MM.1S (cell line): ENCODE measurements around the gene HPCAL1.

Experiments
- DNase-seq: peaks from one replicate; pipeline ENCODE4 v3.0.0-alpha.2; 2015
- H2AFZ ChIP-seq: fragments of 300-600 bp; sonication (generic); 2 replicates; pipeline ENCODE4 v1.6.0; 2016; ENCODE audit warnings: antibody characterized with exemption, low read length
- H3F3A ChIP-seq: fragments of 300-600 bp; sonication (generic); 2 replicates; pipeline ENCODE4 v1.6.1; 2016; ENCODE audit warnings: mild to moderate bottlenecking, antibody characterized with exemption, low read length, moderate library complexity, mixed read lengths; ENCODE audit not compliant: insufficient read depth
- H3K27ac ChIP-seq: fragments of 300-600 bp; sonication (generic); 2 replicates; pipeline ENCODE4 v1.5.1; 2016; ENCODE audit warnings: mild to moderate bottlenecking, low read length
- H3K27me3 ChIP-seq: fragments of 300-600 bp; sonication (generic); replicated peaks from 2 replicates; pipeline ENCODE4 v1.6.0; 2016; ENCODE audit warnings: low read length; ENCODE audit not compliant: insufficient read depth
- H3K36me3 ChIP-seq: fragments of 300-600 bp; sonication (generic); replicated peaks from 2 replicates; pipeline ENCODE4 v1.6.1; 2016; ENCODE audit warnings: mild to moderate bottlenecking, low read length, mixed read lengths; ENCODE audit not compliant: insufficient read depth
- H3K4me1 ChIP-seq: fragments of 300-600 bp; sonication (generic); 2 replicates; pipeline ENCODE4 v1.6.1; 2016; ENCODE audit warnings: low read length, mixed read lengths
- H3K4me2 ChIP-seq: fragments of 300-600 bp; sonication (generic); 2 replicates; pipeline ENCODE4 v1.6.0; 2016; ENCODE audit warnings: low read depth, low read length
- H3K4me3 ChIP-seq: fragments of 300-600 bp; sonication (generic); 2 replicates; pipeline ENCODE4 v1.5.1; 2016; ENCODE audit warnings: low read length, mixed read lengths
- H3K79me2 ChIP-seq: fragments of 300-600 bp; sonication (generic); 2 replicates; pipeline ENCODE4 v1.6.1; 2016; ENCODE audit warnings: mixed run types, low read length, mixed read lengths
- H3K9ac ChIP-seq: fragments of 300-600 bp; sonication (generic); 2 replicates; pipeline ENCODE4 v1.6.1; 2016; ENCODE audit warnings: low read length, mixed read lengths
- H3K9me2 ChIP-seq: fragments of 300-600 bp; sonication (generic); replicated peaks from 2 replicates; pipeline ENCODE4 v1.6.1; 2016; ENCODE audit warnings: mild to moderate bottlenecking, low read length, mixed read lengths; ENCODE audit not compliant: insufficient read depth
- H3K9me3 ChIP-seq: fragments of 300-600 bp; sonication (generic); replicated peaks from 2 replicates; pipeline ENCODE4 v1.6.1; 2016; ENCODE audit warnings: mild to moderate bottlenecking, low read length, mixed read lengths; ENCODE audit not compliant: insufficient read depth
- H4K20me1 ChIP-seq: fragments of 300-600 bp; sonication (generic); 2 replicates; pipeline ENCODE4 v1.6.1; 2016; ENCODE audit warnings: mild to moderate bottlenecking, low read length, moderate library complexity, mixed read lengths; ENCODE audit not compliant: insufficient read depth
- CTCF ChIP-seq: fragments of 300-600 bp; sonication (generic); IDR thresholded peaks from 2 replicates; pipeline ENCODE4 v1.5.1; 2016; ENCODE audit warnings: antibody characterized with exemption, low read length, mixed read lengths
- EZH2 ChIP-seq: fragments of 300-600 bp; sonication (generic); optimal IDR thresholded peaks from 2 replicates; pipeline ENCODE3; 2017; ENCODE audit warnings: low read depth, mild to moderate bottlenecking, antibody characterized with exemption, low read length, mixed read lengths
- EZH2phosphoT487 ChIP-seq: fragments of 300-600 bp; sonication (generic); IDR thresholded peaks from 2 replicates; pipeline ENCODE4 v1.6.1; 2018; ENCODE audit warnings: antibody characterized with exemption, low read length

The HPCAL1 gene

DNA sequence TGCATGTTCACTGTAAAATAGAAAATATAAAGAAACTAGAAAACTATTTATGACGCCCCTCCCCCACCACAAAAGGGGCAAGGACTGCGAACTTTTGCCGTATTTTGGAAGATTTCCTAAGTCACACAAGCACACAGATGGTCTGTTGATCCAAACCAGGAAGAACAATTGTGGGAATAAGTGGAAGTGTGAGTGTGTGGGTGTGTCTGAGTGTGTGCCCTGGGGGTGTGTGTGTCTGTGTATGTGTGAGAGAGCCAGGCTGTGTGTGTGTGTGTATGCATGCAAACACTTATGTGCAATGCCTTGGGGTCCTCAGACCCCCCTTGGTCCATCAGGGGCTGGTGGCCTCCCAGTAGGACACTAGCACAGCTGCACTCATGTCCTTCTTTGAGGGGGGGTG is 43.1 kb downstream of the HPCAL1 start:
- no peak overlapping the region for H3K4me3 ChIP-seq
- no peak overlapping the region for H3K27ac ChIP-seq
- no peak for DNase-seq
- no peak overlapping the region for H3K4me2 ChIP-seq
- no peak overlapping the region for H2AFZ ChIP-seq
- peaks cover 85% of the 10 kb centered on the region for H3K79me2 ChIP-seq
- no peaks in the 10 kb centered on the region for H3K27me3 ChIP-seq
- H3K4me1 ChIP-seq, result peaks cover 12% of the 10 kb centered on the region
- H3F3A ChIP-seq, result no peaks in the 10 kb centered on the region; the same call in 1 of the 2 replicates
- H4K20me1 ChIP-seq, result peaks cover 3% of the 10 kb centered on the region; the same call in 1 of the 2 replicates
- TF ChIP-seq EZH2, result no peak
- no peak for TF ChIP-seq CTCF
- no peak for TF ChIP-seq EZH2phosphoT487
- H3K9me2 ChIP-seq, result no peaks in the 10 kb centered on the region
- no peak overlapping the region for H3K9ac ChIP-seq
- no peaks in the 10 kb centered on the region for H3K9me3 ChIP-seq
- no peaks in the 10 kb centered on the region for H3K36me3 ChIP-seq

GRCh38 chr2:10346929-10347561 is 44.3 kb downstream of the HPCAL1 start:
- Histone ChIP-seq H3K9me3 (no peaks in the 10 kb centered on the region), H3K27ac (no peak overlapping the region), H3K79me2 (peaks cover 84% of the 10 kb centered on the region), H3K4me3 (no peak overlapping the region), H4K20me1 (peaks cover 3% of the 10 kb centered on the region; the same call in 1 of the 2 replicates), H3K36me3 (no peaks in the 10 kb centered on the region), H2AFZ (no peak overlapping the region), H3K4me2 (no peak overlapping the region), H3K9ac (no peak overlapping the region), H3K27me3 (no peaks in the 10 kb centered on the region), H3F3A (no peaks in the 10 kb centered on the region; the same call in 1 of the 2 replicates), H3K4me1 (peaks cover 14% of the 10 kb centered on the region), H3K9me2 (no peaks in the 10 kb centered on the region)
- TF ChIP-seq EZH2phosphoT487, result no peak
- no peak for TF ChIP-seq CTCF
- no peak for TF ChIP-seq EZH2
- DNase-seq, result no peak

DNA sequence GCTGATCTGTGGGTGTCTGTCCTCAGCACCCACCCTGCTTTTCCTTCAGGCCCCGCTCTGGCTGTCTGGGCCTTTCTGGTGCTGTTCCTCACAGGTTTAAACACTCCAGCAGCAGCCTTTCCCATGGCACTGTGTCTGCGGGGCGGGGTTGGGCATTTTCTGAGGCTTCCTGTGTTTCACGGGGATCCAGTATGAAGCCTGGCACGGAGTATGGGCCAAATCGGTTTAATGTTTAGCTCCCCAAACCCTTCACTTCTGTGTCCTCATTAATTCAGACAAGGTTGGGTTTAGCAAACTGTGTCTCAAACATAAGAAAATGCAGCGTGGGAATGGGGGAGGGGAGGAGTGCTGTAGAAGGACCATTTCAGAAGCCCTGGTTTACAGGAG is 44.9 kb downstream of the HPCAL1 start:
- Histone ChIP-seq H3K4me2 (no peak overlapping the region), H3K36me3 (no peaks in the 10 kb centered on the region), H3K79me2 (peaks cover 84% of the 10 kb centered on the region), H3K27ac (no peak overlapping the region), H3K9me3 (no peaks in the 10 kb centered on the region), H4K20me1 (peaks cover 3% of the 10 kb centered on the region; the same call in 1 of the 2 replicates), H3K9me2 (no peaks in the 10 kb centered on the region), H3K27me3 (no peaks in the 10 kb centered on the region), H3K9ac (no peak overlapping the region), H3K4me1 (peaks cover 14% of the 10 kb centered on the region), H3F3A (no peaks in the 10 kb centered on the region; the same call in 1 of the 2 replicates), H2AFZ (no peak overlapping the region), H3K4me3 (no peak overlapping the region)
- no peak for DNase-seq
- TF ChIP-seq EZH2, result no peak
- TF ChIP-seq EZH2phosphoT487, result no peak
- TF ChIP-seq CTCF, result no peak
